ENCODE data around the gene DGKQ. TPM values are rescaled to one million over a fixed set of nuclear protein-coding genes. Genes with fewer than 3 reads are reported as not detected.

The DGKQ gene
- total and polyA plus RNA-seq, 2 donors (not counting 3 experiments of a cell fraction or from before 2014, with no cell fraction given): 15.8 to 20.2 TPM

GRCh38 chr4:990746-991367 lies 17.5 kb upstream of the DGKQ start:
- Histone ChIP-seq H3K27me3 (ENCODE audit: control insufficient read depth in 2 of 2, insufficient read depth in 2 of 2, low read length in 2 of 2) (no peaks in the 10 kb centered on the region), H3K4me1 (ENCODE audit: control insufficient read depth, extremely low read depth, insufficient read depth, low read length) (peaks cover 10% of the 10 kb centered on the region), H3K4me2 (ENCODE audit: insufficient read depth, low read length) (no peak overlapping the region), H3K9me1 (replicated peaks; ENCODE audit: control insufficient read depth, extremely low read depth, insufficient read depth, low read length) (no peaks in the 10 kb centered on the region), H3K36me3 (ENCODE audit: control insufficient read depth in 2 of 2, extremely low read depth in 1 of 2, insufficient read depth in 2 of 2, low read length in 2 of 2) (peaks cover 0 to 2% of the 10 kb centered on the region in 2 experiments), H3K4me3 (replicated peaks in 1 of 3; ENCODE audit: insufficient read depth in 1 of 3, low read depth in 1 of 3, low read length in 3 of 3) (no peak overlapping the region), H3K27ac (ENCODE audit: insufficient read depth, low read depth, low read length) (no peak overlapping the region), H3K79me2 (ENCODE audit: control insufficient read depth, insufficient read depth, low read length) (no peaks in the 10 kb centered on the region), H3K9ac (replicated peaks; ENCODE audit: extremely low read depth, insufficient read depth, low read length) (no peak overlapping the region), H2AFZ (ENCODE audit: low read depth, low read length) (no peak overlapping the region), H3K9me3 (replicated peaks; ENCODE audit: control insufficient read depth, insufficient read depth, low read length) (no peaks in the 10 kb centered on the region), H4K20me1 (replicated peaks; ENCODE audit: control insufficient read depth, extremely low read depth, insufficient read depth, low read length) (no peaks in the 10 kb centered on the region)
- no peak for TF ChIP-seq EZH2 (IDR thresholded peaks at IDR 0.05; ENCODE audit: borderline replicate concordance, low read depth, low read length, severe bottlenecking)
- no peak for TF ChIP-seq FOS (IDR thresholded peaks at IDR 0.05; ENCODE audit: borderline replicate concordance, insufficient read depth, low read length)
- no peak for TF ChIP-seq MYC (IDR thresholded peaks at IDR 0.05; ENCODE audit: low read depth, low read length)
- no peak for TF ChIP-seq POLR2A (IDR thresholded peaks at IDR 0.05; ENCODE audit: low read depth, low read length)
- TF ChIP-seq POLR2AphosphoS5 (IDR thresholded peaks at IDR 0.05; ENCODE audit: insufficient read depth, low read depth, low read length): no peak
- TF ChIP-seq, protein P1, sequence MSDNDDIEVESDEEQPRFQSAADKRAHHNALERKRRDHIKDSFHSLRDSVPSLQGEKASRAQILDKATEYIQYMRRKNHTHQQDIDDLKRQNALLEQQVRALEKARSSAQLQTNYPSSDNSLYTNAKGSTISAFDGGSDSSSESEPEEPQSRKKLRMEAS (IDR thresholded peaks at IDR 0.05; ENCODE audit: insufficient read depth, insufficient read length): no peak
- no peak for TF ChIP-seq CTCF (IDR thresholded peaks at IDR 0.05; ENCODE audit: extremely low read depth in 1 of 2, insufficient read depth in 1 of 2, low read depth in 1 of 2, low read length in 2 of 2)
- TF ChIP-seq JUN (IDR thresholded peaks at IDR 0.05; ENCODE audit: borderline replicate concordance, insufficient read depth, insufficient read length, low read depth): no peak
- no peak for TF ChIP-seq GATA2 (IDR thresholded peaks at IDR 0.05; ENCODE audit: insufficient read depth, insufficient read length, low read depth, low read length)
- intact Hi-C loops (cut with micrococcal nuclease): no loop called here
- dilution Hi-C loops (cut with MboI; ENCODE audit: extremely low pct_ligation_motif_present, low sequenced_read_pairs): no loop called here
- ChIA-PET CTCF (no interaction called here), POLR2A (no interaction called here)
- DNase-seq (ENCODE audit: low read depth, low spot score): no peak
- no TSS peak for BruUV-seq (replicated peaks)
- no peak for FAIRE-seq

Data from endothelial cell of umbilical vein (primary cell).